Activated CD8-positive, alpha-beta memory T cell treated with anti-CD3 and anti-CD28 coated beads for 1 hour (primary cell): ENCODE measurements around the gene AP3D1.

Experiments
- DNase-seq, 2 donors: peaks; one replicate each; pipeline ENCODE4 v3.0.0-alpha.2; 2020; ENCODE audit warnings: low read depth in 1 of 2; ENCODE audit errors: extremely low read depth in 1 of 2

Gene AP3D1

DNA sequence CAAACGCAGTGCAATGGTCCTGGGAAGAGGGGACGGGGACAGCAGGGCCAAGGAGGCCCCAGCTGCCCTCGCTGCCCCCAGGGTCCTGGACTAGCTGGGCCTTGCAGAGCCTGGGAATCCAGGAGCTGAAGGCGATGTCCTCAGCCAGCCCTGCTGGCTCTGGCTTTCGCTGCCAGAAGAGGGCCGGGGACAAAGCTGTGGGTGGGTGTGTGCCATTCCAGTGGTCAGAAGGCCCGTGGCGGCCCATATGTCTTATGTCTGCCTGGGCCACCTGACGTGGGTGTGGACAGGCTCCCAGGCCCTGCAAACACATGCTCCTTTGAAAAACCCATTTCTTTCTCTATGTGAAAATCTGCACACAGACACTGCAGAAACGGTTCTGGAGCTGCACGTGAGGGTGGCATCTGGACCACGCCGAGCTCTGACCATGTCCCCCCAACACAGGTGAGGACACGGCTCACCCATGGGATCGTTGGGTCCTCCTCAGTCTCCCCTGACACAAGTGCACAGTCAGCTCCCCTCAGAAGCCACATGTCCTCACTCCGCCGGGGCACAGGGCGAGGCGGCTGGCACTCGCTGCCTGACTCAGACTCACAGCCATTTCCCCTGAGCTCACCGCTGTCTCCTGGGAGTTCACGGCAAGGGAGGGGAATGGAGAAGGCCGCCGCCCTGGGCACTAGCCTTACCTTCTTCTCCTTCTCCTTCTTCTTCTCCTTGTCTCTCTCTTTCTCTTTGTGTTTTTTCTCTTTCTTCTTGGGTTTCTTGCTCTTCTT is 37.7 kb downstream of the AP3D1 start:
- DNase-seq, result no peak

DNA sequence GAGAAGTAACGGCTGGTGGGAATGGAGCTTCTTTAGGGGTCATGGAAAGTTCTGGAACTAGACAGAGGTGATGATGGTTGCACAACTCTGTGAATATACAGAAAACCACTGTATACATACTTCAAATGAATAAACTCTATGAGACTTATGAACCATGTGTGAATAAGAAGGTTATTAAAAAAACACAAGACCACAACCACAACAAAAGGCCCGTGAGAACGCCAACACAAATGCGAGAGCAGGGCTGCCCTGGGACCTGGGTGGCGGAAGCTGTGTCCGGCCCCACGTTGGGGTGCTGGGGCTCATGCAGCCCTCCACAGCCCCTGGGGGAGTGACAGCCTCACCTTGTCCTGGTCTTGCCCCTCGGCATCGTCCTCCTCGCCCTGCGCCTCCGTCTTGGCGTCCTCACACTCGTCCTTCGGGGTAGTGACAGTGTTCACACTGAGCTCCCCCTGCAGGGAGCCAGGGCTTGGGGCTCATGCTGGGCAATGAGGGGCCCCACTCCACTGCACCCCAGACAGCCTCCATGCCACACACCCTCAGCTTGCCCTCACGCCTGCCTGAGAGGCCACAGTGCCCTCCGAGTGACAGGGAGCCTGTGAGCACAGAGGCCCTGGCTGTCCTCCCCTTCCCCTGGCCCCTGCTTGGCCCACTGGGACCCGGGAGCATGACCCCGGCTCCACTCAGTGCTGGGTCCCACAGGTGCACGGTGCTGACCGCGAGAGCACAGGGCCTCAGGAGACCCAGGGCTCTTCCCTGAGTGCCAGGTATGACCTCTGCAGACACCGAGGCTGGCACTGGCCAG is 38.6 kb downstream of the AP3D1 start:
- no peak for DNase-seq

- DNase-seq, result no peak
Measured at GRCh38 chr19:2111886-2112285, 39.5 kb downstream of the AP3D1 start.

DNA sequence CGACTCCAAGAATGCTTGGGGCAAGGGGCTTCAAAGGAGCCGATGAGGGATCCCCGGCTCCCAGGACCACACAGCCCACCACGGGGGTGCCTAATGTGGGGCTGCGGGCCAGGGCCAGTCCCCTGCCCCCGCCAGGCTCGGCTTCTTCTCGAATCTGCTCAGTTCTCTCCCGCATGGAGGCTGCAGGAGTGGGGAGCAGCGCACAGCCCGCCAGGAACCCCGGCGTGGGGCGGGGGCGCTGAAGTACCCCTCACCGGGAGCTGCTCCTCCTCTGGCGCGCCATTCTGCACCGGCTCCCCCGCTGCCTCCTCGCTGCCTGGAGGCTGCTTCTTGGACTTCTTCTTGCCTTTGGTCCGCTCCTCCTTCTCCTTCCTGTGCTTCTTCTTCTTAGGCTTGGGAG is 39.9 kb downstream of the AP3D1 start:
- no peak for DNase-seq

- DNase-seq, result no peak
Measured at GRCh38 chr19:2110822-2111221, 40.5 kb downstream of the AP3D1 start.

- DNase-seq, result no peak
Measured at GRCh38 chr19:2109046-2109864, 42.1 kb downstream of the AP3D1 start.

- DNase-seq, result no peak
Measured at GRCh38 chr19:2108251-2109016, 42.9 kb downstream of the AP3D1 start.

DNA sequence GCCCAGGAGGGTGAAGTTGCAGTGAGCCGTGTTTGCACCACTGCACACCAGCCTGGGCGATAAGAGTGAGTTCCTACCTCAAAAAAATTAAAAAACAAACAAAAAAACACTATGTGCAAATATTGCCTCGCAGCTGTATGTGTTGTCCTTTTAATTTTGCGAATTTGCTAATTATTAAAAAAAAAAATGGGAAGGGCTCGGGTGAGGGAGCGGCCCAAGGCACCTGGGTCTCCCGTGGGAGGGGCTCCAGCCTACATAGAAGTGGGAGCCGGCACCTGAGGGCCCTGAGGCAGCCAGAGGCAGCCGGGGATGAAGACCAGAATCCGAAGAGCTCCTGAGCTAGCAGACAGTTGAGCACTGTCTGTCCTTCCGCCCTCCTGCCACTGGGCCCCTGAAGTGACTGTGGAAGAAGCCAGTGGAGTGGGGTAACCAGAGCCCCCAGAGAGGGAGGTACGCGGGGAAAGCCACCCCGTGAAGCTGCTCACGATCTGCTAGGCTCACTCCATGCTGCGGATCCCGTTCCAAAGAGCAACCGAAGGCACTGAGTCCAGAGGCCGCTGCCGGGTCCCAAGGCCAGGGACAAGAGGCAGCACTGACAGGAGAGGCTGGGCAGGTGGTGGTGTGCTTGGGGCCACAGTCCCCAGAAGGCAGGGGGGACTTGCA is 48.2 kb downstream of the AP3D1 start:
- DNase-seq, result no peak

- no peak for DNase-seq
Measured at GRCh38 chr19:2101417-2102335, 49.7 kb downstream of the AP3D1 start.

DNA sequence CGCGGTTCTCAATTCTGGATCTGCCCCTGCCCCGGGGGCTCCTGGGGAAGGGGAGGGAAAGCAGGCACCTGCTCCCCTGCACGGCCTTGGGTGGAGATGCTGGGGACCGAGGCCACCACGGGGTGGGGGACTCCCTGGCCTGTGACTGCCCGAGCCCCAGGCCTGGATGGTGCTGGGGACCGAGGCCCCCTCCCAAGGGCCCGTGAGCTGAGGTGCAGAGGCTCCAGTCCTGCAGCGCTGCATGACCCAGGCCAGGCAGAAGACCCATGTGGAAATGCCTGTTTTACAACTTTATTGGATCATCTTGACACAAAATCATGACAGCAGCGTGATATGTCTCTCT is 50.7 kb downstream of the AP3D1 start:
- no peak for DNase-seq

DNA sequence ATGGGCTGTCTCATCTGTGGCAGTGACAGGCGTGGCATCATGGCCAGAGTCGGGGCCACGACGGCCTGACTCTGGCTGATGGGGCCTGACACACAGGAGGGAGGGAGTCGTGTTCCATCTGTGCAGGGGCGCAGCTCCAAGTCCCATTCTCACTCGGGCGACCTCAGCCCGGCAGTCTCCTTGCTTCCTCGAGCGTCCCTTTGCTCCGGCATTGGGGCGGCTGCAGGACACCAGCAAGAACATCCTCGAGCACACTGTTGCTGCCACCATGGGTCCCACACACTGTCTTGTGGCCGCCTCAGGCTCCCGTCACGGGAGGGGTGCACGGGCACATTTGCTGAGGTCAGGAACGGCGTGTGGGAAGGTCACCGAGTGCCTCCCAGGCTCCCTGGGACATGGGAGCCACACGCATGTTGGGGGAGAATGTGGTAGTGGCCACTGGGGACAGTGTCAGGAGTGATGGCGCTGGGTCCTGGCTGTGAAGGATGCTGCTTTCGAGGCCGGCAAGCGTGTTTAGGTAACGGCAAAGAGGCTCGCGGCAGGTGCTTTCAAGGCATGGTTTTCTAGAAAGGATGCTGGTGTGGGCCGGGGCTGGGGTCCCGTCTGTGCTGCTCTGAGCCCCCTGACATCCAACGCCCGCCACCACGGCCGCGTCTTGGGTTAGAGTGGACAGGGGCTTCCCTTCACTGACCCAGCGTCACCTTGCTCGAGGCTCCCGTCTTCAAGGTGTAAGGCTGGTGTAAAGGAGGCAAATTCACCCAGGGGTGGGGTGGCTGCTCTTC is 51.2 kb downstream of the AP3D1 start:
- DNase-seq, result no peak

GRCh38 chr19:2099054-2099501 is 52.3 kb downstream of the AP3D1 start:
- no peak for DNase-seq

DNA sequence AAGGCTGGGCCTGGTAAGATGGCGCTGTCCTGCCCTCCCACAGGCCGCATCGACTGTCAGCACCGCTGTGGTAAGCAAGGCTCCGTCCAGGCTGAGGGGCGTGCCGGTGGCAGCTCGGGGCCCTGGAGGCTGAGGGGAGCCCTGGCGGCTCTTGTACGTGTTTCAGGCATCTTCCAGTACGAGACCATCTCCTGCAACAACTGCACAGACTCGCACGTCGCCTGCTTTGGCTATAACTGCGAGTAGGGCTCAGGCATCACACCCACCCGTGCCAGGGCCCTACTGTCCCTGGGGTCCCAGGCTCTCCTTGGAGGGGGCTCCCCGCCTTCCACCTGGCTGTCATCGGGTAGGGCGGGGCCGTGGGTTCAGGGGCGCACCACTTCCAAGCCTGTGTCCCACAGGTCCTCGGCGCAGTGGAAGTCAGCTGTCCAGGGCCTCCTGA is 53.5 kb downstream of the AP3D1 start:
- DNase-seq, result no peak

- no peak for DNase-seq
Measured at GRCh38 chr19:2097203-2097885, 54.0 kb downstream of the AP3D1 start.

DNA sequence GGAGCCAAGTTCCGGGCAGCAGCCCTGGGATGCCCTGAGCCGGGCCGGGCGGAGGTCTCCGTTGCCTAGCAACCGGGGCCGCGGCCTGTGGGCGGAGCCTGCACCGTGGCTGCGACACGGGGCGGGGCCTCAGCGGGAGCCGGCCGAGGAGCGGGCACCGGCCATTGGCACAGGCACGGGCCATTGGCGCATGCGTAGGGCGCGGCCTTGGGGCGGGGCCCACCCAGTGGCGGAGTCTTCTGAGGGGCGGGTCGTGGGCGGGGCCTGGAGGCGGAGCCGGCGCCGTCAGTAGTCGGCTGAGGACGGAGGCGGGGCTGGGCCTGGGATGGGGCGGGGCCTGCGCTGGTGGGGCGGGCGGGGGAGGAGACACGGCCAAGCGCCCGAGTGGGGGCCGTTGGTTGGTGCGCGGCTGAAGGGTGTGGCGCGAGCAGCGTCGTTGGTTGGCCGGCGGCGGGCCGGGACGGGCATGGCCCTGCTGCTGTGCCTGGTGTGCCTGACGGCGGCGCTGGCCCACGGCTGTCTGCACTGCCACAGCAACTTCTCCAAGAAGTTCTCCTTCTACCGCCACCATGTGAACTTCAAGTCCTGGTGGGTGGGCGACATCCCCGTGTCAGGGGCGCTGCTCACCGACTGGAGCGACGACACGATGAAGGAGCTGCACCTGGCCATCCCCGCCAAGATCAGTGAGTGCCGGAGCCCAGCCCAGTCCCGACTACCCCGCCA is 54.7 kb downstream of the AP3D1 start, which contains the start of gene IZUMO4:
IZUMO4 (plus strand) TSS at position 436 of the 723 bp plus-strand sequence; CDS start at position 467, 31 bp downstream.
- DNase-seq, result peak; percentile 99 to 100

- DNase-seq, result peak; percentile 62 to 77
Measured at GRCh38 chr19:2096034-2096479, 55.3 kb downstream of the AP3D1 start, which contains the start of gene MOB3A. Gene MOB3A (minus strand): TSS chr19:2096326. CDS start chr19:2078560, 17,766 bp downstream.
